ENCODE results near the gene INKA2. TPM values are rescaled to one million over a fixed set of nuclear protein-coding genes. Genes with fewer than 3 reads are reported as not detected.

INKA2 gene
- total RNA-seq, 1 donor, result 3.6 TPM

DNA sequence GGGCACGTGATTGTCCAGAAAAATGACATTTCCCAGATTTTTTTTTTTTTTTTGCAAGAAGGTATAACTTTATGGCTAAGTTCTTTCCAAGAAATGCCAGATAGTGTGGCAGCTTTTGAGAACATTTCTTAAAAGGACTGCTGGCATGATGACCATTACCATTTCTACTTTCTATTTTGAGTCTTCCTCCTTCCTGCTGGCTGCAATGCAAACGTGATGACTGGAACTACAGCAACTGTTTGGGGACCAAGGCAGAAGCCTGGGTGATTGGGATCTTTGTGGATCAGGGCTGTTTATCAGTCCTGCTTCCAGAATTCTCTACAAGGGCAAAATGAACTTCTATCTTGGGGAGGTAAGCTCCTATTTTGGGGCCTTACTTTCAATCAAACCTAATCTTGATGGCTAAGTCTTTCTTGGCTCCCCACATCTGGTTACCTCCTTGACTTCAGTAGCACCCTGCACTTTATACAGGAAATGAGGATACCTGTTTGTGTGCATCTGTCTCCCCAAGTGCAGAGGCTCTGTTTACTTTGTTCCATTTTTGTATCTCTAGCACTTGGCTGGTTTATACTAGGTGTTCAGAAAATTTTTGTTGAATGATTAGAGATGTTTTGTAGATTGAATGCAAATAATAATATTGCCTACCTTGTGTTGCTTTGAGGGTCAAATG lies 12.8 kb upstream of the INKA2 start:
- Histone ChIP-seq H3K36me3 (ENCODE audit: insufficient read depth, low read length) (peaks cover under 1% of the 10 kb centered on the region), H3K79me2 (ENCODE audit: insufficient read depth, low read length) (peaks cover 11% of the 10 kb centered on the region), H3K27ac (ENCODE audit: low read depth, low read length) (no peak overlapping the region), H3K27me3 (ENCODE audit: insufficient read depth, low read length) (no peaks in the 10 kb centered on the region), H4K20me1 (ENCODE audit: insufficient read depth, low read length) (no peaks in the 10 kb centered on the region), H2AFZ (ENCODE audit: low read length) (no peak overlapping the region), H3K4me1 (ENCODE audit: insufficient read depth, low read length) (peaks cover 14% of the 10 kb centered on the region), H3K4me2 (ENCODE audit: insufficient read depth, low read length) (no peak overlapping the region), H3K4me3 (ENCODE audit: insufficient read depth, low read length) (no peak overlapping the region), H3K9me3 (ENCODE audit: low read depth, low read length) (no peaks in the 10 kb centered on the region)
- peak; percentile 38 for DNase-seq (ENCODE audit: insufficient read length, low spot score, missing footprints)
- TF ChIP-seq, protein P1, sequence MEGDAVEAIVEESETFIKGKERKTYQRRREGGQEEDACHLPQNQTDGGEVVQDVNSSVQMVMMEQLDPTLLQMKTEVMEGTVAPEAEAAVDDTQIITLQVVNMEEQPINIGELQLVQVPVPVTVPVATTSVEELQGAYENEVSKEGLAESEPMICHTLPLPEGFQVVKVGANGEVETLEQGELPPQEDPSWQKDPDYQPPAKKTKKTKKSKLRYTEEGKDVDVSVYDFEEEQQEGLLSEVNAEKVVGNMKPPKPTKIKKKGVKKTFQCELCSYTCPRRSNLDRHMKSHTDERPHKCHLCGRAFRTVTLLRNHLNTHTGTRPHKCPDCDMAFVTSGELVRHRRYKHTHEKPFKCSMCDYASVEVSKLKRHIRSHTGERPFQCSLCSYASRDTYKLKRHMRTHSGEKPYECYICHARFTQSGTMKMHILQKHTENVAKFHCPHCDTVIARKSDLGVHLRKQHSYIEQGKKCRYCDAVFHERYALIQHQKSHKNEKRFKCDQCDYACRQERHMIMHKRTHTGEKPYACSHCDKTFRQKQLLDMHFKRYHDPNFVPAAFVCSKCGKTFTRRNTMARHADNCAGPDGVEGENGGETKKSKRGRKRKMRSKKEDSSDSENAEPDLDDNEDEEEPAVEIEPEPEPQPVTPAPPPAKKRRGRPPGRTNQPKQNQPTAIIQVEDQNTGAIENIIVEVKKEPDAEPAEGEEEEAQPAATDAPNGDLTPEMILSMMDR (IDR thresholded peaks at IDR 0.05; ENCODE audit: extremely low read depth, low read depth, low read length), result no peak

DNA sequence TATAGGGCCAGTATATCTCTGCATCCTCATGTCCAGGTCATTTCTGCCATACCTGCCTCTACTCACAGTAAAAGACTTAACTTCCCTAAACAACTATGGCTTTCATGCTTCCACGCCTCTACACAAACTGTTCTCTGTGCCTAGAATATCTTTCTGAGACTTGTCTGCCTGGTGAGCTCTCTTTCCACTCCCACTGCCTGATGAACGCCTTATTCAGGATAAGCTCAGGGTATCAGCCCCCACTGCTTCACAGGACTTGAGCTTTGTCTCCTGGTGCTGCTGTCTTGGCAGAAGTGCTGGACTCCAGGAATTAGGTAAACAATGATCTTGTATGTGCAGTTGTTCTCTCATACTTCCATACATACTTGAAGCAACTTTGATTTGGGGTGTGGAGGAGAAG lies 11.7 kb upstream of the INKA2 start:
- Histone ChIP-seq H4K20me1 (ENCODE audit: insufficient read depth, low read length) (no peaks in the 10 kb centered on the region), H3K36me3 (ENCODE audit: insufficient read depth, low read length) (no peaks in the 10 kb centered on the region), H3K4me1 (ENCODE audit: insufficient read depth, low read length) (peaks cover 19% of the 10 kb centered on the region), H2AFZ (ENCODE audit: low read length) (no peak overlapping the region), H3K79me2 (ENCODE audit: insufficient read depth, low read length) (peaks cover under 1% of the 10 kb centered on the region), H3K4me2 (ENCODE audit: insufficient read depth, low read length) (no peak overlapping the region), H3K4me3 (ENCODE audit: insufficient read depth, low read length) (no peak overlapping the region), H3K27ac (ENCODE audit: low read depth, low read length) (no peak overlapping the region), H3K9me3 (ENCODE audit: low read depth, low read length) (no peaks in the 10 kb centered on the region), H3K27me3 (ENCODE audit: insufficient read depth, low read length) (no peaks in the 10 kb centered on the region)
- TF ChIP-seq, protein P1 (IDR thresholded peaks at IDR 0.05; ENCODE audit: extremely low read depth, low read depth, low read length), result no peak
- DNase-seq (ENCODE audit: insufficient read length, low spot score, missing footprints), result peak; percentile 56

DNA sequence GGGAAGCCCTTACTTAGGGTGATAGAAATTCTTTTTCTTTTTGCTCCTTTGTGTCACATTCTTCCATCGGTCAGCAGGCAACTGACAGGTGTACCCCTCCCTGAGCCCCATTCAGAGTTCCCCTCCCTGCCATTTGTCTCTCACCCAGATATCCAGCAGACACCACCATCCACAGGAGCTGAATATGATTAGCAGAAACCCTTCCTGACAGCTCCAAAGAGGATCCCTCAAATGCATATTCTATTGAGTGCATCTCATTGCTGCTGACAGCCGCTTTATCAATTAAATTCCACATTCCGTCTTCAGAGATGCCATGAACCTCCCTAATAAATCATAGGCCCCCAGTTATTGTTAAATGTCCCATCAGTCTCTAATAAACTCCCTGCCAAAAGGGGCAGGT lies 10.4 kb upstream of the INKA2 start:
- no peak for DNase-seq (ENCODE audit: insufficient read length, low spot score, missing footprints)
- Histone ChIP-seq H3K27me3 (ENCODE audit: insufficient read depth, low read length) (no peaks in the 10 kb centered on the region), H3K4me1 (ENCODE audit: insufficient read depth, low read length) (peaks cover 18% of the 10 kb centered on the region), H3K9me3 (ENCODE audit: low read depth, low read length) (no peaks in the 10 kb centered on the region), H3K4me3 (ENCODE audit: insufficient read depth, low read length) (no peak overlapping the region), H2AFZ (ENCODE audit: low read length) (no peak overlapping the region), H3K27ac (ENCODE audit: low read depth, low read length) (no peak overlapping the region), H3K79me2 (ENCODE audit: insufficient read depth, low read length) (no peaks in the 10 kb centered on the region), H4K20me1 (ENCODE audit: insufficient read depth, low read length) (no peaks in the 10 kb centered on the region), H3K36me3 (ENCODE audit: insufficient read depth, low read length) (no peaks in the 10 kb centered on the region), H3K4me2 (ENCODE audit: insufficient read depth, low read length) (no peak overlapping the region)
- TF ChIP-seq, protein P1 (IDR thresholded peaks at IDR 0.05; ENCODE audit: extremely low read depth, low read depth, low read length), result no peak

DNA sequence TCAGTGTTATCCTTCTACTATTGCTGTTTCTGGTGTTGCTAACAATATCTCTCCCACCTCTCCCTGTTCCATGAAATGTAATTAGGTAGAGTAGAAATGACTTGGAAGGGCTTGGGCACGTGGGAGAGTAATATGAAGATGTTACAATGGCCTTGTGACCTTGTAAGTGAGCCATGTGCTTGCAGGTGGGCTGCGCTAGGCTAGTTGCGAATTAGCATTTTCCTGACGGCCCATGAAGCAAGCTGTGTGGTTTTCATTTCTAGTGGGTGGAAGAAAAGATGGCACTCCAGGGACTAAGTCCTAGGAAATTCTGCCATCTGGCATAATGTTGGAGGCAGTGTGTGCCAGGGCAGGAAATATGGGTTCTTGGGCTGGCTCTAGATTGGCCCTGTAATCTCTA lies 8.8 kb upstream of the INKA2 start:
- TF ChIP-seq, protein P1 (IDR thresholded peaks at IDR 0.05; ENCODE audit: extremely low read depth, low read depth, low read length), result no peak
- H3K36me3 ChIP-seq (ENCODE audit: insufficient read depth, low read length), result no peaks in the 10 kb centered on the region
- H3K27ac ChIP-seq (ENCODE audit: low read depth, low read length), result no peak overlapping the region
- no peak for DNase-seq (ENCODE audit: insufficient read length, low spot score, missing footprints)
- no peak overlapping the region for H3K4me3 ChIP-seq (ENCODE audit: insufficient read depth, low read length)
- no peak overlapping the region for H2AFZ ChIP-seq (ENCODE audit: low read length)
- peaks cover 30% of the 10 kb centered on the region for H3K4me1 ChIP-seq (ENCODE audit: insufficient read depth, low read length)
- no peaks in the 10 kb centered on the region for H4K20me1 ChIP-seq (ENCODE audit: insufficient read depth, low read length)
- no peaks in the 10 kb centered on the region for H3K9me3 ChIP-seq (ENCODE audit: low read depth, low read length)
- H3K4me2 ChIP-seq (ENCODE audit: insufficient read depth, low read length), result no peak overlapping the region
- H3K27me3 ChIP-seq (ENCODE audit: insufficient read depth, low read length), result no peaks in the 10 kb centered on the region
- H3K79me2 ChIP-seq (ENCODE audit: insufficient read depth, low read length), result no peaks in the 10 kb centered on the region

Data from osteoblast (primary cell).